ENCODE results near the gene PSEN2. TPM values are rescaled to one million over a fixed set of nuclear protein-coding genes. Genes with fewer than 3 reads are reported as not detected.

Gene PSEN2
- total and polyA plus RNA-seq, 2 donors (not counting 1 experiment from before 2014, with no cell fraction given), result 19.5 to 41.8 TPM

GRCh38 chr1:226884966-226885820 lies 14.8 kb downstream of the PSEN2 start:
- Histone ChIP-seq H4K20me1 (ENCODE audit: control insufficient read depth, extremely low read depth, insufficient read depth, low read length) (no peaks in the 10 kb centered on the region), H3K4me1 (ENCODE audit: control insufficient read depth, extremely low read depth, insufficient read depth, low read length) (peaks cover 14% of the 10 kb centered on the region), H3K27ac (ENCODE audit: insufficient read depth, low read length) (no peak overlapping the region), H3K27me3 (ENCODE audit: control insufficient read depth, insufficient read depth, low read length) (no peaks in the 10 kb centered on the region), H2AFZ (ENCODE audit: low read length) (no peak overlapping the region), H3K36me3 (ENCODE audit: control insufficient read depth, insufficient read depth, low read length) (peaks cover 6% of the 10 kb centered on the region), H3K9me3 (ENCODE audit: control insufficient read depth, insufficient read depth, low read depth, low read length) (no peaks in the 10 kb centered on the region), H3K9ac (ENCODE audit: insufficient read depth, low read length) (no peak overlapping the region), H3K4me2 (ENCODE audit: extremely low read depth, insufficient read depth, low read length) (no peak overlapping the region), H3K4me3 (replicated peaks in 1 of 4; ENCODE audit: control extremely low read depth in 1 of 4, insufficient read depth in 1 of 4, low read depth in 3 of 4, low read length in 4 of 4) (no peak overlapping the region), H3K79me2 (ENCODE audit: control insufficient read depth, insufficient read depth, low read length) (no peaks in the 10 kb centered on the region)
- TF ChIP-seq EZH2 (IDR thresholded peaks at IDR 0.05; ENCODE audit: low read length, missing control alignments), result no peak
- no peak for DNase-seq (ENCODE audit: low read depth in 2 of 2)

- H3K9ac ChIP-seq (ENCODE audit: insufficient read depth, low read length), result no peak overlapping the region
- no peaks in the 10 kb centered on the region for H3K9me3 ChIP-seq (ENCODE audit: control insufficient read depth, insufficient read depth, low read depth, low read length)
- no peaks in the 10 kb centered on the region for H4K20me1 ChIP-seq (ENCODE audit: control insufficient read depth, extremely low read depth, insufficient read depth, low read length)
- peaks cover 14% of the 10 kb centered on the region for H3K4me1 ChIP-seq (ENCODE audit: control insufficient read depth, extremely low read depth, insufficient read depth, low read length)
- TF ChIP-seq, protein P1, sequence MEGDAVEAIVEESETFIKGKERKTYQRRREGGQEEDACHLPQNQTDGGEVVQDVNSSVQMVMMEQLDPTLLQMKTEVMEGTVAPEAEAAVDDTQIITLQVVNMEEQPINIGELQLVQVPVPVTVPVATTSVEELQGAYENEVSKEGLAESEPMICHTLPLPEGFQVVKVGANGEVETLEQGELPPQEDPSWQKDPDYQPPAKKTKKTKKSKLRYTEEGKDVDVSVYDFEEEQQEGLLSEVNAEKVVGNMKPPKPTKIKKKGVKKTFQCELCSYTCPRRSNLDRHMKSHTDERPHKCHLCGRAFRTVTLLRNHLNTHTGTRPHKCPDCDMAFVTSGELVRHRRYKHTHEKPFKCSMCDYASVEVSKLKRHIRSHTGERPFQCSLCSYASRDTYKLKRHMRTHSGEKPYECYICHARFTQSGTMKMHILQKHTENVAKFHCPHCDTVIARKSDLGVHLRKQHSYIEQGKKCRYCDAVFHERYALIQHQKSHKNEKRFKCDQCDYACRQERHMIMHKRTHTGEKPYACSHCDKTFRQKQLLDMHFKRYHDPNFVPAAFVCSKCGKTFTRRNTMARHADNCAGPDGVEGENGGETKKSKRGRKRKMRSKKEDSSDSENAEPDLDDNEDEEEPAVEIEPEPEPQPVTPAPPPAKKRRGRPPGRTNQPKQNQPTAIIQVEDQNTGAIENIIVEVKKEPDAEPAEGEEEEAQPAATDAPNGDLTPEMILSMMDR (conservative IDR thresholded peaks at IDR 0.05 in 1 of 2, IDR thresholded peaks at IDR 0.05 in 1 of 2; ENCODE audit: low read depth in 1 of 2, low read length in 2 of 2), result no peak
- TF ChIP-seq EZH2 (IDR thresholded peaks at IDR 0.05; ENCODE audit: low read length, missing control alignments), result no peak
- no peak overlapping the region for H3K27ac ChIP-seq (ENCODE audit: insufficient read depth, low read length)
- no peak overlapping the region for H2AFZ ChIP-seq (ENCODE audit: low read length)
- no peak for DNase-seq (ENCODE audit: low read depth in 2 of 2)
- H3K79me2 ChIP-seq (ENCODE audit: control insufficient read depth, insufficient read depth, low read length), result no peaks in the 10 kb centered on the region
- no peaks in the 10 kb centered on the region for H3K27me3 ChIP-seq (ENCODE audit: control insufficient read depth, insufficient read depth, low read length)
- no peak overlapping the region for H3K4me3 ChIP-seq (replicated peaks in 1 of 4; ENCODE audit: control extremely low read depth in 1 of 4, insufficient read depth in 1 of 4, low read depth in 3 of 4, low read length in 4 of 4)
- no peak overlapping the region for H3K4me2 ChIP-seq (ENCODE audit: extremely low read depth, insufficient read depth, low read length)
- peaks cover 4% of the 10 kb centered on the region for H3K36me3 ChIP-seq (ENCODE audit: control insufficient read depth, insufficient read depth, low read length)
These were observed 15.9 kb downstream of the PSEN2 start for GRCh38 chr1:226886122-226886901.

DNA sequence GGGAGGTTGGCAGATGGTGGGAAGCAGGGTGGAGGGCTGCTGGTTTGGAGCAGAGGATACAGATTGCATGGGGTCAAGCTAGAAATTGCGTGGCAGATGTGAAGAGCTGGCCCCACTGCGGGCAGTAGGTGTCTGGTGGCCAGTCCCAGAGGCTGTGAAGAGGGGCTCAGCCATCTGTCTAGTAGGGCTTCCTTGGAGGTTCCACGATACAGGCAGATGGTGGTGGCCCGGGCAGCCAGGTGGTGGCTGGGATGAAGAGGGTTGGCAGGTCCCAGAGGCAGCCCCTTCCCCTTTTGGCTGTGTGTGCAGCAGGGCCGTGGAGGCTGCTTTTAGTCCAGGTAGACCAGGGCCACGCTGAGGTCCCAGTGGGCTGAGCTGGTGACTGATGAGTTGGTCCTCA lies 16.6 kb downstream of the PSEN2 start:
- Histone ChIP-seq H2AFZ (ENCODE audit: low read length) (no peak overlapping the region), H3K9me3 (ENCODE audit: control insufficient read depth, insufficient read depth, low read depth, low read length) (no peaks in the 10 kb centered on the region), H3K27ac (ENCODE audit: insufficient read depth, low read length) (no peak overlapping the region), H3K4me3 (replicated peaks in 1 of 4; ENCODE audit: control extremely low read depth in 1 of 4, insufficient read depth in 1 of 4, low read depth in 3 of 4, low read length in 4 of 4) (no peak overlapping the region), H3K4me1 (ENCODE audit: control insufficient read depth, extremely low read depth, insufficient read depth, low read length) (peaks cover 13% of the 10 kb centered on the region), H3K79me2 (ENCODE audit: control insufficient read depth, insufficient read depth, low read length) (no peaks in the 10 kb centered on the region), H3K4me2 (ENCODE audit: extremely low read depth, insufficient read depth, low read length) (no peak overlapping the region), H3K9ac (ENCODE audit: insufficient read depth, low read length) (no peak overlapping the region), H3K27me3 (ENCODE audit: control insufficient read depth, insufficient read depth, low read length) (no peaks in the 10 kb centered on the region), H4K20me1 (ENCODE audit: control insufficient read depth, extremely low read depth, insufficient read depth, low read length) (no peaks in the 10 kb centered on the region), H3K36me3 (ENCODE audit: control insufficient read depth, insufficient read depth, low read length) (peaks cover 4% of the 10 kb centered on the region)
- DNase-seq (ENCODE audit: low read depth in 2 of 2), result no peak
- TF ChIP-seq, protein P1 (conservative IDR thresholded peaks at IDR 0.05 in 1 of 2, IDR thresholded peaks at IDR 0.05 in 1 of 2; ENCODE audit: low read depth in 1 of 2, low read length in 2 of 2), result no peak
- TF ChIP-seq EZH2 (IDR thresholded peaks at IDR 0.05; ENCODE audit: low read length, missing control alignments), result no peak
